Stimulated activated effector memory CD8-positive, alpha-beta T cell treated with anti-CD3 and anti-CD28 coated beads, Interleukin-12 subunit alpha, Interleukin-12 subunit beta, amount 100 ng/mL, for 72 hours (primary cell): Measurements from ENCODE around the gene SEMA6D.
"Not testable (repeated sequence)": the region's sequence is repeated elsewhere in the genome, so short reads cannot be mapped to it uniquely, and the experiment has no call there.

Source experiments
- ATAC-seq: fragments of 150-1000 bp; cut with Tn5 transposase; 2 replicates; pipeline ENCODE4 v1.10.0; 2021
- DNase-seq, 2 donors: peaks; one replicate each; pipeline ENCODE4 v3.0.0; 2021 to 2022; ENCODE audit warnings: low spot score in 2 of 2
- H3K27ac Mint-ChIP-seq: one replicate; pipeline ENCODE4 v1.8.0; 2022; ENCODE audit warnings: mild to moderate bottlenecking, mixed read lengths
- H3K36me3 Mint-ChIP-seq: one replicate; pipeline ENCODE4 v1.8.0; 2022; ENCODE audit warnings: mild to moderate bottlenecking, mixed read lengths
- H3K4me1 Mint-ChIP-seq: one replicate; pipeline ENCODE4 v1.8.0; 2022; ENCODE audit warnings: mixed read lengths
- H3K4me3 Mint-ChIP-seq: one replicate; pipeline ENCODE4 v1.8.0; 2022; ENCODE audit warnings: mild to moderate bottlenecking, mixed read lengths
- H3K9me3 Mint-ChIP-seq: one replicate; pipeline ENCODE4 v1.8.0; 2022; ENCODE audit warnings: mixed read lengths

The SEMA6D gene

GRCh38 chr15:47728426-47728825 lies 11.1 kb downstream of the SEMA6D start:
- no peak overlapping the region for H3K27ac Mint-ChIP-seq
- no peak overlapping the region for H3K4me3 Mint-ChIP-seq
- H3K4me1 Mint-ChIP-seq = no peaks in the 10 kb centered on the region
- H3K36me3 Mint-ChIP-seq = no peaks in the 10 kb centered on the region
- DNase-seq (no peak), ATAC-seq (no peak)
- peaks cover 4% of the 10 kb centered on the region for H3K9me3 Mint-ChIP-seq

GRCh38 chr15:47728886-47729285 lies 11.6 kb downstream of the SEMA6D start:
- Mint-ChIP-seq H3K36me3 (no peaks in the 10 kb centered on the region), H3K9me3 (peaks cover 4% of the 10 kb centered on the region), H3K4me1 (no peaks in the 10 kb centered on the region), H3K4me3 (no peak overlapping the region), H3K27ac (no peak overlapping the region)
- ATAC-seq (no peak), DNase-seq (no peak)

GRCh38 chr15:47731230-47731629 lies 13.9 kb downstream of the SEMA6D start:
- no peaks in the 10 kb centered on the region for H3K4me1 Mint-ChIP-seq
- H3K9me3 Mint-ChIP-seq = peaks cover 4% of the 10 kb centered on the region
- H3K4me3 Mint-ChIP-seq = no peak overlapping the region
- ATAC-seq (no peak), DNase-seq (no peak)
- H3K27ac Mint-ChIP-seq = no peak overlapping the region
- H3K36me3 Mint-ChIP-seq = no peaks in the 10 kb centered on the region

GRCh38 chr15:47732248-47732647 lies 14.9 kb downstream of the SEMA6D start:
- ATAC-seq = no peak
- DNase-seq = no peak
- Mint-ChIP-seq H3K36me3 (no peaks in the 10 kb centered on the region), H3K4me1 (no peaks in the 10 kb centered on the region), H3K4me3 (no peak overlapping the region), H3K27ac (no peak overlapping the region), H3K9me3 (peaks cover 4% of the 10 kb centered on the region)

- Mint-ChIP-seq H3K4me1 (no peaks in the 10 kb centered on the region), H3K27ac (no peak overlapping the region), H3K4me3 (no peak overlapping the region), H3K9me3 (peaks cover 4% of the 10 kb centered on the region), H3K36me3 (no peaks in the 10 kb centered on the region)
- DNase-seq = no peak
- ATAC-seq = no peak
Measured at GRCh38 chr15:47733085-47733484, 15.8 kb downstream of the SEMA6D start.

- no peaks in the 10 kb centered on the region for H3K36me3 Mint-ChIP-seq
- no peak for DNase-seq
- H3K4me3 Mint-ChIP-seq = no peak overlapping the region
- ATAC-seq = no peak
- no peak overlapping the region for H3K27ac Mint-ChIP-seq
- no peaks in the 10 kb centered on the region for H3K4me1 Mint-ChIP-seq
- H3K9me3 Mint-ChIP-seq = no peaks in the 10 kb centered on the region
Measured at GRCh38 chr15:47736143-47736786, 19.0 kb downstream of the SEMA6D start.

GRCh38 chr15:47737477-47737876 lies 20.2 kb downstream of the SEMA6D start:
- Mint-ChIP-seq H3K4me3 (no peak overlapping the region), H3K27ac (no peak overlapping the region), H3K4me1 (no peaks in the 10 kb centered on the region), H3K9me3 (no peaks in the 10 kb centered on the region), H3K36me3 (no peaks in the 10 kb centered on the region)
- DNase-seq (no peak), ATAC-seq (no peak)

- not testable (repeated sequence) for H3K27ac Mint-ChIP-seq, H3K36me3 Mint-ChIP-seq, ATAC-seq, H3K9me3 Mint-ChIP-seq, H3K4me3 Mint-ChIP-seq, DNase-seq, H3K4me1 Mint-ChIP-seq
Measured at GRCh38 chr15:47738144-47738825, 21.0 kb downstream of the SEMA6D start.

- H3K36me3 Mint-ChIP-seq = no peaks in the 10 kb centered on the region
- H3K27ac Mint-ChIP-seq = no peak overlapping the region
- H3K4me1 Mint-ChIP-seq = no peaks in the 10 kb centered on the region
- DNase-seq (no peak), ATAC-seq (no peak)
- H3K4me3 Mint-ChIP-seq = no peak overlapping the region
- H3K9me3 Mint-ChIP-seq = no peaks in the 10 kb centered on the region
Measured at GRCh38 chr15:47741082-47741481, 23.8 kb downstream of the SEMA6D start.

GRCh38 chr15:47741907-47742306 lies 24.6 kb downstream of the SEMA6D start:
- H3K4me1 Mint-ChIP-seq = no peaks in the 10 kb centered on the region
- ATAC-seq = no peak
- H3K9me3 Mint-ChIP-seq = peaks cover under 1% of the 10 kb centered on the region
- H3K36me3 Mint-ChIP-seq = no peaks in the 10 kb centered on the region
- no peak overlapping the region for H3K4me3 Mint-ChIP-seq
- no peak for DNase-seq
- H3K27ac Mint-ChIP-seq = no peak overlapping the region

GRCh38 chr15:47742334-47742733 lies 25.0 kb downstream of the SEMA6D start:
- H3K9me3 Mint-ChIP-seq = peaks cover 2% of the 10 kb centered on the region
- no peak overlapping the region for H3K4me3 Mint-ChIP-seq
- no peaks in the 10 kb centered on the region for H3K4me1 Mint-ChIP-seq

GRCh38 chr15:47742742-47743141 lies 25.4 kb downstream of the SEMA6D start:
- ATAC-seq = no peak
- DNase-seq = no peak
- H3K4me1 Mint-ChIP-seq = no peaks in the 10 kb centered on the region
- no peaks in the 10 kb centered on the region for H3K36me3 Mint-ChIP-seq
- no peak overlapping the region for H3K27ac Mint-ChIP-seq
- H3K9me3 Mint-ChIP-seq = peaks cover 4% of the 10 kb centered on the region
- no peak overlapping the region for H3K4me3 Mint-ChIP-seq

More at GRCh38 chr15:47742334-47742733, 25.0 kb downstream of the SEMA6D start:
- no peak for ATAC-seq
- Mint-ChIP-seq H3K27ac (no peak overlapping the region), H3K36me3 (no peaks in the 10 kb centered on the region)
- no peak for DNase-seq

GRCh38 chr15:47743385-47743784 lies 26.1 kb downstream of the SEMA6D start:
- H3K27ac Mint-ChIP-seq = no peak overlapping the region
- peaks cover 4% of the 10 kb centered on the region for H3K9me3 Mint-ChIP-seq
- no peak overlapping the region for H3K4me3 Mint-ChIP-seq
- no peak for ATAC-seq
- H3K4me1 Mint-ChIP-seq = no peaks in the 10 kb centered on the region
- H3K36me3 Mint-ChIP-seq = no peaks in the 10 kb centered on the region
- DNase-seq = no peak

GRCh38 chr15:47743886-47744285 lies 26.6 kb downstream of the SEMA6D start:
- Mint-ChIP-seq H3K4me1 (no peaks in the 10 kb centered on the region), H3K27ac (no peak overlapping the region), H3K36me3 (no peaks in the 10 kb centered on the region), H3K4me3 (no peak overlapping the region), H3K9me3 (peaks cover 4% of the 10 kb centered on the region)
- no peak for ATAC-seq
- DNase-seq = no peak

GRCh38 chr15:47744496-47744895 lies 27.2 kb downstream of the SEMA6D start:
- ATAC-seq = no peak
- Mint-ChIP-seq H3K4me3 (no peak overlapping the region), H3K4me1 (no peaks in the 10 kb centered on the region), H3K9me3 (peaks cover 4% of the 10 kb centered on the region), H3K27ac (no peak overlapping the region), H3K36me3 (no peaks in the 10 kb centered on the region)
- DNase-seq = no peak

- no peaks in the 10 kb centered on the region for H3K36me3 Mint-ChIP-seq
- no peak overlapping the region for H3K27ac Mint-ChIP-seq
- H3K9me3 Mint-ChIP-seq = peaks cover 4% of the 10 kb centered on the region
- no peak for DNase-seq
- no peak overlapping the region for H3K4me3 Mint-ChIP-seq
- H3K4me1 Mint-ChIP-seq = no peaks in the 10 kb centered on the region
- ATAC-seq = no peak
Measured at GRCh38 chr15:47744973-47745372, 27.7 kb downstream of the SEMA6D start.
